ENCODE measurements around the gene HPCAL1. TPM values are rescaled to one million over a fixed set of nuclear protein-coding genes. Genes with fewer than 3 reads are reported as not detected.
A peak's percentile ranks its signal among the peaks of the same experiment; 100 is the strongest.

The HPCAL1 gene
- total and polyA plus RNA-seq, 3 experiments from 2014 or later: 44.1 to 96.3 (median 47.6) TPM

- Histone ChIP-seq H3K27ac (ENCODE audit: low read depth, low read length) (peak overlapping the region; percentile 76), H3K4me3 (ENCODE audit: low read length) (no peak overlapping the region), H3K4me1 (ENCODE audit: insufficient read depth, low read length) (peaks cover 69% of the 10 kb centered on the region), H3K36me3 (ENCODE audit: insufficient read depth, low read length) (peaks cover 4% of the 10 kb centered on the region), H3K9me3 (ENCODE audit: low read length) (peaks cover 5% of the 10 kb centered on the region), H3K27me3 (ENCODE audit: insufficient read depth, low read length, poor library complexity, severe bottlenecking) (no peaks in the 10 kb centered on the region)
- no peak for DNase-seq
- peaks cover 0 to 21% (median 8%) of the 10 kb centered on the region in 3 donors for H3K36me3 Mint-ChIP-seq
- H3K9me3 Mint-ChIP-seq: no peaks in the 10 kb centered on the region
- H3K27ac Mint-ChIP-seq: peak overlapping the region in 6 of 8 donors; percentile 19 to 80 (median 64)
- CTCF ChIA-PET: interaction anchor here (8.9 kb wide), 1 partner anchor 28 kb away, joined by 87 read pairs; the partner anchor contains the start of gene HPCAL1
- H3K27me3 Mint-ChIP-seq: peaks cover 0 to 3% of the 10 kb centered on the region in 2 donors
- peaks cover 73 to 86% (median 79%) of the 10 kb centered on the region in 3 donors for H3K4me1 Mint-ChIP-seq
- peak overlapping the region in 2 of 7 donors; percentile 12 to 29 for H3K4me3 Mint-ChIP-seq
- POLR2A ChIA-PET: no interaction called here
These were observed 30.5 kb downstream of the HPCAL1 start for GRCh38 chr2:10333247-10333613.

DNA sequence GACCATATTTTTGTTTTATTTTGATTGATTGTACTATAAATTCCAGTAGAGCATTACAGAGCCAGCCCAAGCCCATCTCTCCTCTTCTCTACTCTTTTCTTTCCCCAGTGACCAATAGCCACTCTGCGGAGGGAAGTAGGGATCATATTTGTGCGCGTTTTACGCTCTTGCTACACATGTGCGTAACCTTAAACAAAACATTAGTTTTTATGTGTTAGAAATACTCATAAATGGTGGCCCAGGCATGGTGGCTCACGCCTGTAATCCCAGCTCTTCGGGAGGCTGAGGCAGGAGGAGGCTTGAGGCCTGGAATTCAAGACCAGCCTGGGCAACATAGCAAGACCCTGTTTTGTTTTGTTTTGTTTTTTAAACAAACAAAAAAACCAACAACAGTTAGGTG is 31.3 kb downstream of the HPCAL1 start:
- POLR2A ChIA-PET: no interaction called here
- Mint-ChIP-seq H3K9me3 (no peaks in the 10 kb centered on the region), H3K36me3 (peaks cover 2 to 28% (median 8%) of the 10 kb centered on the region in 3 donors), H3K4me1 (peaks cover 73 to 86% (median 79%) of the 10 kb centered on the region in 3 donors), H3K27ac (peak overlapping the region in 6 of 8 donors; percentile 38 to 80 (median 62)), H3K4me3 (peak overlapping the region in 2 of 7 donors; percentile 41 to 78), H3K27me3 (peaks cover 0 to 3% of the 10 kb centered on the region in 2 donors)
- Histone ChIP-seq H3K4me1 (ENCODE audit: insufficient read depth, low read length) (peaks cover 63% of the 10 kb centered on the region), H3K36me3 (ENCODE audit: insufficient read depth, low read length) (peaks cover 4% of the 10 kb centered on the region), H3K27ac (ENCODE audit: low read depth, low read length) (no peak overlapping the region), H3K27me3 (ENCODE audit: insufficient read depth, low read length, poor library complexity, severe bottlenecking) (no peaks in the 10 kb centered on the region), H3K9me3 (ENCODE audit: low read length) (peaks cover 5% of the 10 kb centered on the region), H3K4me3 (ENCODE audit: low read length) (no peak overlapping the region)
- CTCF ChIA-PET: interaction anchor here (8.9 kb wide), 1 partner anchor 29 kb away, joined by 87 read pairs; the partner anchor contains the start of gene HPCAL1
- no peak for DNase-seq

GRCh38 chr2:10335046-10335840 is 32.5 kb downstream of the HPCAL1 start:
- H3K9me3 Mint-ChIP-seq: no peaks in the 10 kb centered on the region
- peaks cover 67 to 82% (median 76%) of the 10 kb centered on the region in 3 donors for H3K4me1 Mint-ChIP-seq
- Histone ChIP-seq H3K27me3 (ENCODE audit: insufficient read depth, low read length, poor library complexity, severe bottlenecking) (no peaks in the 10 kb centered on the region), H3K4me3 (ENCODE audit: low read length) (no peak overlapping the region), H3K27ac (ENCODE audit: low read depth, low read length) (no peak overlapping the region), H3K4me1 (ENCODE audit: insufficient read depth, low read length) (peaks cover 58% of the 10 kb centered on the region), H3K9me3 (ENCODE audit: low read length) (peaks cover 5% of the 10 kb centered on the region), H3K36me3 (ENCODE audit: insufficient read depth, low read length) (peaks cover 4% of the 10 kb centered on the region)
- ChIA-PET POLR2A (no interaction called here), CTCF (interaction anchor here (8.9 kb wide), 1 partner anchor 30 kb away, joined by 87 read pairs; the partner anchor contains the start of gene HPCAL1)
- no peak overlapping the region for H3K4me3 Mint-ChIP-seq
- DNase-seq: no peak
- H3K27ac Mint-ChIP-seq: peak overlapping the region in 1 of 8 donors; percentile 38
- H3K36me3 Mint-ChIP-seq: peaks cover 4 to 32% (median 8%) of the 10 kb centered on the region in 3 donors
- peaks cover 0 to 3% of the 10 kb centered on the region in 2 donors for H3K27me3 Mint-ChIP-seq

GRCh38 chr2:10336283-10336682 is 33.6 kb downstream of the HPCAL1 start:
- Histone ChIP-seq H3K9me3 (ENCODE audit: low read length) (peaks cover 5% of the 10 kb centered on the region), H3K27ac (ENCODE audit: low read depth, low read length) (no peak overlapping the region), H3K36me3 (ENCODE audit: insufficient read depth, low read length) (peaks cover 4% of the 10 kb centered on the region), H3K4me1 (ENCODE audit: insufficient read depth, low read length) (peaks cover 58% of the 10 kb centered on the region), H3K27me3 (ENCODE audit: insufficient read depth, low read length, poor library complexity, severe bottlenecking) (no peaks in the 10 kb centered on the region), H3K4me3 (ENCODE audit: low read length) (no peak overlapping the region)
- DNase-seq: no peak
- ChIA-PET POLR2A (no interaction called here), CTCF (no interaction called here)
- Mint-ChIP-seq H3K4me1 (peaks cover 63 to 82% (median 76%) of the 10 kb centered on the region in 3 donors), H3K27me3 (peaks cover 0 to 1% of the 10 kb centered on the region in 2 donors), H3K4me3 (no peak overlapping the region), H3K27ac (no peak overlapping the region), H3K36me3 (peaks cover 5 to 30% (median 8%) of the 10 kb centered on the region in 3 donors), H3K9me3 (no peaks in the 10 kb centered on the region)

GRCh38 chr2:10337449-10338269 is 35.0 kb downstream of the HPCAL1 start:
- H3K27ac Mint-ChIP-seq: peak overlapping the region in 2 of 8 donors; percentile 9 to 86
- Histone ChIP-seq H3K27me3 (ENCODE audit: insufficient read depth, low read length, poor library complexity, severe bottlenecking) (no peaks in the 10 kb centered on the region), H3K4me3 (ENCODE audit: low read length) (no peak overlapping the region), H3K9me3 (ENCODE audit: low read length) (peaks cover 5% of the 10 kb centered on the region), H3K27ac (ENCODE audit: low read depth, low read length) (no peak overlapping the region), H3K4me1 (ENCODE audit: insufficient read depth, low read length) (peaks cover 49% of the 10 kb centered on the region), H3K36me3 (ENCODE audit: insufficient read depth, low read length) (peaks cover 4% of the 10 kb centered on the region)
- H3K36me3 Mint-ChIP-seq: peaks cover 5 to 30% (median 8%) of the 10 kb centered on the region in 3 donors
- peaks cover 58 to 74% (median 68%) of the 10 kb centered on the region in 3 donors for H3K4me1 Mint-ChIP-seq
- peaks cover 0 to 1% of the 10 kb centered on the region in 2 donors for H3K27me3 Mint-ChIP-seq
- H3K4me3 Mint-ChIP-seq: peak overlapping the region in 1 of 7 donors; percentile 11
- DNase-seq: no peak
- POLR2A ChIA-PET: no interaction called here
- CTCF ChIA-PET: interaction anchor here (1.8 to 2.8 kb wide), 2 partner anchors 9 to 71 kb away, joined by 5 to 7 read pairs; no protein-coding TSS in a partner anchor
- H3K9me3 Mint-ChIP-seq: no peaks in the 10 kb centered on the region

- peaks cover 57 to 73% (median 66%) of the 10 kb centered on the region in 3 donors for H3K4me1 Mint-ChIP-seq
- H3K36me3 Mint-ChIP-seq: peaks cover 5 to 30% (median 8%) of the 10 kb centered on the region in 3 donors
These were observed 35.8 kb downstream of the HPCAL1 start for GRCh38 chr2:10338270-10339188.

More at GRCh38 chr2:10338270-10339188, 35.8 kb downstream of the HPCAL1 start:
- peaks cover 4% of the 10 kb centered on the region for H3K36me3 ChIP-seq (ENCODE audit: insufficient read depth, low read length)
- no peak overlapping the region for H3K4me3 Mint-ChIP-seq
- no peak overlapping the region for H3K4me3 ChIP-seq (ENCODE audit: low read length)
- H3K9me3 ChIP-seq (ENCODE audit: low read length): peaks cover 5% of the 10 kb centered on the region
- H3K27me3 Mint-ChIP-seq: peaks cover 0 to 1% of the 10 kb centered on the region in 2 donors
- H3K27me3 ChIP-seq (ENCODE audit: insufficient read depth, low read length, poor library complexity, severe bottlenecking): no peaks in the 10 kb centered on the region
- H3K27ac ChIP-seq (ENCODE audit: low read depth, low read length): no peak overlapping the region
- H3K9me3 Mint-ChIP-seq: no peaks in the 10 kb centered on the region
- ChIA-PET POLR2A (interaction anchor here (1.2 kb wide), 1 partner anchor 44 kb away, joined by 3 read pairs; no protein-coding TSS in a partner anchor), CTCF (interaction anchor here (1.8 to 2.8 kb wide), 2 partner anchors 10 to 70 kb away, joined by 5 to 7 read pairs; no protein-coding TSS in a partner anchor)
- peaks cover 49% of the 10 kb centered on the region for H3K4me1 ChIP-seq (ENCODE audit: insufficient read depth, low read length)
- DNase-seq: no peak
- peak overlapping the region in 2 of 8 donors; percentile 32 to 57 for H3K27ac Mint-ChIP-seq
